ENCODE data around the gene KHNYN.

Gene KHNYN

DNA sequence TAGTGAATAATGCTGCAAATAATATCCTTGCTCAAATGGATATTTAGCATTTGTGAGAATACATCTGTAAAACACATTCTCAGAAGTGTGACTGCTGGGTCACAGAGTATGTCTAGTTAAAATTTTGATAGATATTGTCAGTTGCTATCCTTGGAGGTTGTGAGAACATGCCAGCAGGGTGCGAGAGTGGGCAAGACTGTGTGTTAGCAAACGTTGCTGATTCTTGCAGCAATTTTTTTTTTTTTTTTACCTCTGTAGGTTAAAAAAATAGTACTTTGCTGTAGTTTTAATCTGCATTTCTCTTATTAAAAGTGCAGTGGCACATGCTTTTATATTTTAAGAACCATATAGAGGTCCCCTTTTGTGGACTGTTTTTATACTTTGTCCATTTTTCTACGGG lies 35.5 kb upstream of the KHNYN start:
- ChIA-PET CTCF (no interaction called here), POLR2A (interaction anchor here (1.3 kb wide), 1 partner anchor 24 kb away, joined by 3 read pairs; no protein-coding TSS in a partner anchor)
- TF ChIP-seq FOXK2 (IDR thresholded peaks at IDR 0.05) (no peak), SP1 (IDR thresholded peaks at IDR 0.05) (no peak), ZNF384 (IDR thresholded peaks at IDR 0.05) (peak; percentile 69), FOXA1 (IDR thresholded peaks at IDR 0.05) (no peak), NFRKB (IDR thresholded peaks at IDR 0.05) (no peak)
- DNase-seq (ENCODE audit: extremely low spot score), result no peak

DNA sequence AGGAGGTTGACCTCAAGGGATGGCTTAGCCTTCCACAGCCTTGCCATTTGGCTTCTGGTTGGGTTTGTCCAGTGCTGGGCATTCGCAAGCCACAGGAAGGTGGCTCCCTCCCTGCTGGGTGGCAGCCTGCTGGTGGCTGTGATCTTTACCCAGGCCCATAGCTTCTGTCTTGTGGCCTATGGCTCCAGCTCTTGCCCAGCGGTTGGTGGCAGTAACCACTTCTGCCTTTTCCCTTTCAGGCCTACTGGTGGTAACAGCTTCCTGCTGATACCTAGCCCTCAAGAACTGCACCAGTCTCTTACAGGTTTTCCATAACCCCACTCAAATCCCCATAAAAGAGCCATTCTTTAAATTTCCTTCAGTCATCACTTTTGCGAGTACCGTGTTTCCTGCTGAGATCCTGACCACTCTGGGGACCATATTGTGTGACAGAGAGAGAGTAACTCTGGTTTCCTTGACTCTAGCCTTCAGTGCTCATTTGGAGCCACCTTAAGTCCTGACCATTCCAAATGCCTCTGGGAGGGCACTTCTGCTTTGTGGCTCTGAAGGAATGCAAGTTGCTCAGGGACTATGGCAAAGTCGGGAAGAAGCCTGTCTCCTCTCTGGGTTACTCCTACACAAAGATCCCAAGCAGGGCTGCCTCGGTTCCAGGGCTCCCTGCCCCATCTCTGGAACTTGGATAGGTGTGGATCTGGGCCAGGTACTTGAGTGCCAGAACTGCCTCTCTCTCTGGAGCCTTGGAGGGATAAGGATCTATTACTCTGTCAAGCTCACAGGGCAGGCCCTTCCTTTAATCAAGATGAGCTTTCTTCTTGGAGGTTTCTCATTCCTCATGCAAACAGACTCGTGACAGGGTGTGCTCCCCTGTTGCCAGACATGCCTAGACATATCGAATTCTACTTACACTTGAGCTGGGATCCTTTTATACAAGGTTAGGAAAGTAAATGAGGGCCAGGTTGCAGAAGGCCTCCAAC lies 33.9 kb upstream of the KHNYN start:
- POLR2A ChIA-PET, result interaction anchor here (1.4 to 2.6 kb wide), 4 partner anchors 24 to 34 kb away, joined by 4 to 22 read pairs (median 7); partner anchors contain the start of genes CBLN3, KHNYN and NFATC4
- TF ChIP-seq FOXA1 (IDR thresholded peaks at IDR 0.05), result no peak
- no peak for TF ChIP-seq ELF4 (IDR thresholded peaks at IDR 0.05)
- TF ChIP-seq, protein P1, sequence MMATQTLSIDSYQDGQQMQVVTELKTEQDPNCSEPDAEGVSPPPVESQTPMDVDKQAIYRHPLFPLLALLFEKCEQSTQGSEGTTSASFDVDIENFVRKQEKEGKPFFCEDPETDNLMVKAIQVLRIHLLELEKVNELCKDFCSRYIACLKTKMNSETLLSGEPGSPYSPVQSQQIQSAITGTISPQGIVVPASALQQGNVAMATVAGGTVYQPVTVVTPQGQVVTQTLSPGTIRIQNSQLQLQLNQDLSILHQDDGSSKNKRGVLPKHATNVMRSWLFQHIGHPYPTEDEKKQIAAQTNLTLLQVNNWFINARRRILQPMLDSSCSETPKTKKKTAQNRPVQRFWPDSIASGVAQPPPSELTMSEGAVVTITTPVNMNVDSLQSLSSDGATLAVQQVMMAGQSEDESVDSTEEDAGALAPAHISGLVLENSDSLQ (IDR thresholded peaks at IDR 0.05), result no peak
- TF ChIP-seq FOXK2 (IDR thresholded peaks at IDR 0.05), result no peak
- TF ChIP-seq SP1 (IDR thresholded peaks at IDR 0.05), result no peak
- no peak for TF ChIP-seq FOXM1 (IDR thresholded peaks at IDR 0.05; ENCODE audit: borderline replicate concordance)
- TF ChIP-seq LEF1 (IDR thresholded peaks at IDR 0.05; ENCODE audit: borderline replicate concordance), result no peak
- no peak for TF ChIP-seq BHLHE40 (IDR thresholded peaks at IDR 0.05; ENCODE audit: borderline replicate concordance)
- TF ChIP-seq L3MBTL2 (conservative IDR thresholded peaks at IDR 0.05), result no peak
- no peak for TF ChIP-seq CTBP1 (IDR thresholded peaks at IDR 0.05; ENCODE audit: borderline replicate concordance)
- no peak for TF ChIP-seq ZNF384 (IDR thresholded peaks at IDR 0.05)
- TF ChIP-seq NFRKB (IDR thresholded peaks at IDR 0.05), result no peak
- CTCF ChIA-PET, result interaction anchor here (0.9 to 2.5 kb wide), 5 partner anchors 14 to 40 kb away, joined by 3 to 9 read pairs (median 3); partner anchors contain the start of genes CBLN3 and KHNYN
- DNase-seq (ENCODE audit: extremely low spot score), result no peak

DNA sequence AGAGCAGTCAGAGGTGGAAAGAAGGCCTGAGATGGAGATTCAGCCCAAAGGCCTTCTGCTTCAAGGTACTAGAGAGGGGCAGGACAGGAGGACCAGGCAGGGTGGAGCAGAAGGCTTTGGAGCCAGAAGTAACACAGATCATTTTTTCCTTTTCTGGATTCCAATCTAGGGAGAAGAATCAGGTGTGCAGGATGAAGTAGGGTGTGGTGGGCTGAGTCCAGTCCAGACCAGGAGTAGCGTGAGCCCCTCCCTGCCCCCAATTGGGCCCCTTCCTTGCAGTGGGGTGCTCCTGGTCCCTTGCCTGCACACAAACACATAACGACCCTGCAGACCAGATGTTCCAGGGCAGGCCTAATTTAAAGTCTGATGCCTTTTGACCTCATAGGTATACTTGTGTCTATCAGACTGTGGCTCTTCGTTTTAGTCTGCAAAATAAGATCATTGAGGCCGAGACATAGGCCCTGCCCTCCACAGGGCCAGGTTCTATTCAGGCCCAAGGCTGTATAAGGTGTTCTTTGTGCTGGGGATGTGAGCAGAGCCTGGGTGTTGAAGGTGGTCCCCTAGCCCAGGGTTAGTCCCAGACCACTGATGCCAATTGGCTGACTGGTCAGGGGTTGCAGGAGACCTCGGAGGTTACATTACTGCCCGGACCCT lies 32.0 kb upstream of the KHNYN start:
- no peak for TF ChIP-seq FOXM1 (IDR thresholded peaks at IDR 0.05; ENCODE audit: borderline replicate concordance)
- TF ChIP-seq CTBP1 (IDR thresholded peaks at IDR 0.05; ENCODE audit: borderline replicate concordance), result no peak
- CTCF ChIA-PET, result interaction anchor here (2.0 to 2.5 kb wide), 2 partner anchors 32 to 34 kb away, joined by 7 to 9 read pairs; no protein-coding TSS in a partner anchor
- POLR2A ChIA-PET, result interaction anchor here (1.2 to 2.6 kb wide), 4 partner anchors 28 to 33 kb away, joined by 3 to 22 read pairs (median 8); partner anchors contain the start of genes CBLN3 and KHNYN
- no peak for DNase-seq (ENCODE audit: extremely low spot score)

DNA sequence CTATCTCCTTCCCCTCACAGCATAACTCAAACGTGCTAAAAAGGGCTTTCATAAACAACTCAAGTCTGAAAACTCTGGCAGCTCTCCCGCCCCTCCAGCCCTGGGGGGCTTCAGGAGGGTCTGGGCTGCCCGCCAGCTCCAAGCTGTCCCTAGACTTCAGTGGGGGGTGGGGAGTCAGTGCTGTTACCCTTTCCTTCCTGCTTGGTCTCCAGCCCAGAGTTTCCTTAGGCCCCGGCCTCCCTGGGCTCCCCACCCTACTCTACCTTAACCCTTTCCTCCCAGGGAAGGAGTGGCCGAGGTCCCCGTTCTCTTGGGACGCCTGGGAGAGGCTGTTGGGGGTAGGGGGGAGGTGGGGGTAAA lies 31.5 kb upstream of the KHNYN start:
- POLR2A ChIA-PET, result interaction anchor here (0.5 to 2.3 kb wide), 8 partner anchors 19 to 252 kb away, joined by 3 to 8 read pairs (median 4); partner anchors contain the start of genes CBLN3, KHNYN and PSME2
- CTCF ChIA-PET, result interaction anchor here (1.1 to 1.3 kb wide), 2 partner anchors 13 to 33 kb away, joined by 4 to 8 read pairs; no protein-coding TSS in a partner anchor
- DNase-seq (ENCODE audit: extremely low spot score), result no peak
- TF ChIP-seq ZNF384 (IDR thresholded peaks at IDR 0.05) (no peak), BHLHE40 (IDR thresholded peaks at IDR 0.05; ENCODE audit: borderline replicate concordance) (no peak), CTBP1 (IDR thresholded peaks at IDR 0.05; ENCODE audit: borderline replicate concordance) (no peak), L3MBTL2 (conservative IDR thresholded peaks at IDR 0.05) (no peak), ARNT (IDR thresholded peaks at IDR 0.05) (no peak), HDGF (IDR thresholded peaks at IDR 0.05; ENCODE audit: borderline replicate concordance) (no peak), TARDBP (IDR thresholded peaks at IDR 0.05) (no peak), FOXA1 (IDR thresholded peaks at IDR 0.05) (no peak)
- TF ChIP-seq, protein P1 (IDR thresholded peaks at IDR 0.05), result no peak

DNA sequence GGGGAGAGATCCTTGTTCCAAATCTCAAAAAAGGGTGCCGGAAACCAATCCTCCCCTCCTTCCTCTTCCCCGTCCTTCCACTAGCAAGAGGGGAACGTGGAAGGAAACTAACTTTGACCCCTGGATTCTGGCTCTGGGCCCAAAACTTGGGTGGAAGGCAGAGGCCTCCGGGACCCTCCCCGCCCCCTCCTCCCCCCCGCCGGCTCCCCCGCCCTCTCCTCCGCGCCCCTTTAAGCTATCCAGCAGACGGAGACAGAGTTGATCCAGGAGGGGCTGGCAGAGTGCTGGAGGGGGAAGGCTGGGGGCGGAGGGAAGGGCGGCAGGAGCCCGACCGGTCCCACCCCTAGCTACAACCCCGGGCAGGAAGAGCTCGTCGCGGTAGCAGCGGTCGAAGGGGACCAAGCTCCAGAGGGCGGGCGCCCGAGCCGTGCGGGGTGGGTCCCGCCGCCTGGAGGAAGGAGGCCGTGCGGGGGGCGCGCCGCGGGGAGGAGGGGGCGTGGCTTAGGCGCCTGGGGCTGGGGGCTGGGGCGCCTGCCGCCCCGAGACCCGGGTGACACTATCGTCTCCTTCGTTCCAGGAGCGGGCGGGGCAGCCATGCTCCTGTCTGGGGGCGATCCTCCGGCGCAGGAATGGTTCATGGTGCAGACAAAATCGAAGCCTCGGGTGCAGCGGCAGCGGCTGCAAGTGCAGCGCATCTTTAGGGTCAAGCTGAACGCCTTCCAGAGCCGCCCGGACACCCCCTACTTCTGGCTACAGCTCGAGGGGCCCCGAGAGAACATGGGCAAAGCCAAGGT lies 30.9 kb upstream of the KHNYN start, which contains the start of gene NYNRIN:
Gene NYNRIN, plus strand, starts transcription at position 351 of the 794 bp plus-strand sequence. Its CDS starts 244 bp downstream, at position 595.
- TF ChIP-seq SP1 (IDR thresholded peaks at IDR 0.05) (no peak), L3MBTL2 (conservative IDR thresholded peaks at IDR 0.05) (no peak), HDGF (IDR thresholded peaks at IDR 0.05; ENCODE audit: borderline replicate concordance) (no peak), LEF1 (IDR thresholded peaks at IDR 0.05; ENCODE audit: borderline replicate concordance) (no peak), SUZ12 (IDR thresholded peaks at IDR 0.05) (no peak), CTBP1 (IDR thresholded peaks at IDR 0.05; ENCODE audit: borderline replicate concordance) (no peak), FOXK2 (IDR thresholded peaks at IDR 0.05) (no peak), ELF4 (IDR thresholded peaks at IDR 0.05) (no peak)
- TF ChIP-seq, protein P1 (IDR thresholded peaks at IDR 0.05), result no peak
- CTCF ChIA-PET, result interaction anchor here (1.1 to 1.3 kb wide), 2 partner anchors 13 to 33 kb away, joined by 4 to 8 read pairs; no protein-coding TSS in a partner anchor
- peak; percentile 53 for DNase-seq (ENCODE audit: extremely low spot score)
- POLR2A ChIA-PET, result interaction anchor here (0.5 to 2.5 kb wide), 9 partner anchors 10 to 253 kb away, joined by 3 to 10 read pairs (median 5); partner anchors contain the start of genes CBLN3, KHNYN and PSME2
